Measurements from ENCODE around the gene CNOT4.
A peak's percentile ranks its signal among the peaks of the same experiment; 100 is the strongest.
"Not testable (repeated sequence)": the region's sequence is repeated elsewhere in the genome, so short reads cannot be mapped to it uniquely, and the experiment has no call there.

Gene CNOT4

DNA sequence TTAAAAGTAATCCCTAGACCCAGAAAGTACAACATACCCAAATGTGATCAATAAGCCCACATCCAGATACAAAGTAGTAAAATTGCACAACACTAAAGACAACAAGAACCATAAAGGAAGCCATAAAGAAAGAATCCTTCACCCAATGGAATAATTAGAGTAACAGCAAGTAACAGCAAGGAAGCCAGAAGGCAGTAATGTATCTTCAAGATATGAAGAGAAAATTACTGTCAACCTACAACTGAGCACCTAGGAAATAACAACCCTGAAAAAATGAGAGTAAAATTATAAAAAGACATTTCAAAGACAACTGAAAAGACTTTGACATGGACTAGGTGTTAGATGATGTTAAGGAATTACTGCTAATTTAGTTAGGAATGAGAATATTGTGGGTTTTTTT is 60.5 kb downstream of the CNOT4 start:
- DNase-seq = no peak

- DNase-seq = no peak
Observed at GRCh38 chr7:135448753-135449152, 61.1 kb downstream of the CNOT4 start.

- peak; percentile 61 for DNase-seq
Observed at GRCh38 chr7:135447748-135448147, 62.2 kb downstream of the CNOT4 start.

GRCh38 chr7:135445690-135446089 is 64.2 kb downstream of the CNOT4 start:
- no peak for DNase-seq

DNA sequence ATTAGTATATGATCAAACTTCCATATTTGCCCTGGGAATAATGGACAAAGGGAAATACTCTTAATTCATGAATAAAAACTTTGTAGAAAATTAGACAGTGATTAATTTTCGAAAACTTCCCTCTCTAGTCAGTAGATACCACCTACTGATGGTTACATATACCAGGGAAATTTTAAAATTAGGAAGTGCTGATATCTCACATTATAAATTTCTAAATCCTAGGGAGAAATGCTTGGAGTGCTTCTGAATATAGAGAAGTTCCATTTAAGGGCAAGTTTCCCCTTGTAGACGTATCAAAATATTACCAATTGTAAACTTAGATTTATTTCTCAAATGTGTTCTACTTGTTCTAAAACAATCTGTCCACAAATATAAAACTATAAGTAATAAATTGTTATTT is 64.6 kb downstream of the CNOT4 start:
- DNase-seq = not testable (repeated sequence)

DNA sequence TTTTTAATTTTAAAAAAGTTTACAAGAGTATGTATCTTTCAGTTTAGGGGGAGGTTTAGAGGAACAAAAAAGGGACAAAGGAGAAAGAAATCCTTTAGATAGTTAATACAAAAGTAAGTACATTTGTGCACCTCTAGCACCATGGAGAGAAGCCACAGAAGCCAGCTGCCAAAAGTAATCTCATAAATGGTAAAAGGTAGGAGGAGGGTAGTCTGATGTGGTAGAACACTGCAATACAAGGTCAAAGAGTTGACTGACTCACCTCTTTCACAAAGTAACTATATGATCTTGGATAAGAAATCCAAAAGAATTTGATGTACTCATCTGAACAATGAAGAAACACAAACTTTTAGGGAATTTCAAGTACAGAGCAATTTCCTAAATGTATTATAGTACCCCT is 68.1 kb downstream of the CNOT4 start:
- no peak for DNase-seq

DNA sequence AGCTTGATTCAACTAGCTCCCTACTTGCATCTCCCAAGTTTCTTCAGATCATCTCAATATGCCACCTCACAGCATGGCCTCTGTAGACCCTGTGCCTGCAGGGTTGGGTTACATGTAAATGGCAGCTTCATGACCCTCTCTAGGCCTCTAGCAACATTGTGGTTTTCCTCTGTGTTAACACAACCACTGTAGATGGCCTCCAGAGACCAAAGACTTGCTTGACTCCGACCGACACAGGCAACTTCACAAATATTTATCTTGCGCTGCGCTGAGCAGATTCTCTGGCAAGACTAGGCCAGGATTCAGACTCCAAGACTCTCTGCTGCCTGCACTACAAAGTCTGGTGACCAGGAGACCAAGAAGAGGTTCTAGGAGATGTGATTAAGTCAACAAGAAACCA is 75.9 kb downstream of the CNOT4 start:
- no peak for DNase-seq

GRCh38 chr7:135430626-135431025 is 79.3 kb downstream of the CNOT4 start:
- DNase-seq = no peak

DNA sequence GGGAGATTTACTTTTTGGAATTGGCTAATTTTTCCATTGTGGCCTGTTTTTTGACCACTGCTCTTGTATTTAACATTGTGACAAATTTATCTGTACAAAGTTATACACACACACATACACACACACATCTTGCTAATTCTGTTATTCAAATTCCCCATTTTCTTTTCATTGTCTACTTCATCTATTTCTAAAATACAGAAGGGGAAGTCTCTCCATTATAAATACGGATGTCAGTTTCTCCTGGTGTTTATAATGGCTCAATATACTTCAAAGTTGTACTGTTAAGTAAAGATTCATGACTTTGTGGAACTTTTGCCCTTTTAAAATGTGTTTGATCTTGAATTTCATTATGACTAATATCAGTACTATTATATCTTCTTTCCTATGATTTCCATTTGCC is 81.0 kb downstream of the CNOT4 start:
- no peak for DNase-seq

DNA sequence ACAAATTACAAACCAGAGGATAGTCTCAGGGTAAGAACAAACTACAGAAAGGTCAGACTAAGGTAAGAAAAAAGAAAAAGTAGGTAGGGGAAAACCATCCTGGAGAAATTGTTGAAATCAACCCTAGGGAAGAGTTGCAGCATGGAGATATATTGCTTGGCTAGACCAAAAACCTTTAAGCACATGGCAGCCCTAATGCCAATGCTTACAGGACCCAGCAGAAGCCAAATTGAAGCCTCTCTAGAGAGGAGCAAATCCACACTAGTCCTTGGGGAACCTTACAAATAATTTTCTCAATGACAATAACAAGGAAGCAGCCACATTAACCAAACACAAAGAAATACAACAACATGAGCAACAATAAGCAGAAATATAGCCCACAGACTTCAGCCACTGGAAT is 81.9 kb downstream of the CNOT4 start:
- DNase-seq = no peak

DNA sequence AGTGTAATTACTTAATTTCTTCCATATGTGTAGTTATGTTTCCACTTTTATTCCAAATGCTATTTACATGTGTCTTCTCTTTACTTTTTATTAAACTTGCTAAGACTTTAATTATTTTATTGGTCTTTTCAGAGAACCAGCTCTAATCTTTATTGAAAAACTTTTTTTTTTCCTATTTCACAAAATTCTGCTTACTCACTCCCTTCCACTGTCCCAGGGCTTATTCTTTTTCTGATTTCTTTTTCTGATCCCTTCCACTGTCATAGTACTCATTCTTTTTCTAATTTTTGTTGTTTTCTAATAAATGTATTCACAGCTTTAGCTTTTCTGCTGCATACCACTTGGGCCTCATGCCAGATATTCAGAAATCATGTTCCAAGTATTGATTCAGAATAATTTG is 82.7 kb downstream of the CNOT4 start:
- no peak for DNase-seq

DNA sequence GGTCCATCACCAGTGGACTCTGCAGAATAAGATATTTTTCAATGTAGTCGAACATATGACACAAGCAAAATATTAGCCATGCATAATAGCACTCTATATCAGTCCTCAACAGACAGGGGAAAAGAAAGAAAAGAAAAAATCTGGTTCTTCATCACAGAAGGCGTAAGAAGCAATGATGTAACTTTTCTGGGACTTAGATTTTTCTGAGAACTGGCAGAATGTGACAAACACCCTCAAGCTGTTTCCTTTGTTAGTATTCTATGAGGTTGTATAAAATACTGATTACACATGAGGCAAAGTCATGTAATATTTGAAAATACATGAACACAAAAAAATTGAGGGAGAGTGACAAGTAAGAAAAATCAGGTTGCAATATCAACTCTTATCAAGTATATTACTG is 84.9 kb downstream of the CNOT4 start:
- no peak for DNase-seq

GRCh38 chr7:135420786-135421185 is 89.1 kb downstream of the CNOT4 start:
- DNase-seq = no peak

GRCh38 chr7:135416431-135416830 is 93.5 kb downstream of the CNOT4 start:
- DNase-seq = no peak

GRCh38 chr7:135414850-135415439 is 95.0 kb downstream of the CNOT4 start:
- DNase-seq = peak; percentile 34

- DNase-seq = no peak
Observed at GRCh38 chr7:135414208-135414607, 95.7 kb downstream of the CNOT4 start.

DNA sequence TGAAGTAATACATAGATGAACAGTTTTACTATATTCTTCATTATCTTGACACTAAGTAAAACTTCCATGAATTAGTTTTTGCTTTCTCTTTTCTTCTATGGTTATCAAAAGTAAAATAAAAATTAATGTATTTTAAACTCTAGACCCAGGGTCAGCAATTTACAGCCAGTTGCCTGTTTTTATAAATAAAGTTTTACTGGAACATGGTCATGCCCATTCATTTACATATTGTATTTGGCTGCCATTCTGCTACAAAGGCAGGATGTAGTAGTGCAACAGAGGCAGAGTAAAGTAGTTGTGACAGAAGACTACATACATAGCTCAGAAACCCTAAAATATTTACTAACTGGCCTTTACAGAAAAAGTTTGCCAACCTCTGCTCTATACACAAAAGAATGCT is 98.8 kb downstream of the CNOT4 start:
- DNase-seq = no peak

- no peak for DNase-seq
Observed at GRCh38 chr7:135410543-135410942, 99.4 kb downstream of the CNOT4 start.

- no peak for DNase-seq
Observed at GRCh38 chr7:135409845-135410542, 99.9 kb downstream of the CNOT4 start.

- DNase-seq = no peak
Observed at GRCh38 chr7:135407884-135408283, 102.0 kb downstream of the CNOT4 start.

GRCh38 chr7:135406918-135407317 is 103.0 kb downstream of the CNOT4 start:
- no peak for DNase-seq

DNA sequence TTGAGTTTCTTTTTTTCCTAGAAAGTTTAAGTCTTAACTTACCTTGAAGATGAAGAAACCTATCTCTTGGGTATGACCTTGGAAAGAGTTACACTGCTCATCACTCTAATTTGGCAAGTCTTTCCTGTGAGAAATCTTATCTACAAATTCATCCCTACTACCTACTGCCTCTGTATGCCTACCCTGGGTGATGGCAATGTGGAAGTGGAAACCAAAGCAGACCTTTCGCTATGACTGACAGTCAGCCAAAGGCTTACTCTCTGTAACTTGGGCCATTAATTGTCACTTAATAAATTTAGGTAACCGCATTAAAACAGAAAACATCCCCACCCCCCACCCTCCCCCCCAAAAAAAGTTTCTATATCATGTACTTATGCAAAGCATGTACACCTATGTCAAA is 103.9 kb downstream of the CNOT4 start:
- DNase-seq = no peak

GRCh38 chr7:135403302-135403701 is 106.6 kb downstream of the CNOT4 start:
- no peak for DNase-seq

- DNase-seq = no peak
Observed at GRCh38 chr7:135397689-135398088, 112.2 kb downstream of the CNOT4 start.

DNA sequence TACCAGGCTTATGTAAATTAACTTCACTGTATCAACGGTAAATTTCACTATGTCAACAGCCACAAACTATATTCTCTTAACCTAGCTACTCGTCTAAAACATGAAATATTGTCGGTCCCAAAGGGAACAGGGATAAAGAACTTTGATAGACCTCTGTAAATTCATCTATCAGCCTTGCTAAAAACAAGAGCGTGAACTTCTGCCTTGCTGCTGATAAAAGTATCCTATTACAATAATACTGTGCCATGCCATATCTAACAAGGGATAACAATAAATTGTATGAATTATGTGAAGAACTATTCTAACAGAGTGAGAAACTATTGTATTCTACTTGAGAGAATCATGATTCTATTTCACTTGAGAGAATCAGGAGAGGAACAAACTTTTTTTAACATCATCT is 117.2 kb downstream of the CNOT4 start:
- DNase-seq = no peak

Data from NCI-H345 (cell line).